Parathyroid adenoma (tissue), 2 donors: ENCODE results near the gene LCN15.

ENCODE experiments used
- H2AFZ ChIP-seq: fragments of 300-600 bp; sonication (generic); one replicate; pipeline ENCODE4 v1.7.0; 2017; ENCODE audit warnings: antibody characterized with exemption, mild to moderate bottlenecking
- H3K27ac ChIP-seq: fragments of 300-600 bp; sonication (generic); one replicate; pipeline ENCODE4 v1.7.0; 2017
- H3K27me3 ChIP-seq: fragments of 300-600 bp; sonication (generic); one replicate; pipeline ENCODE4 v1.7.0; 2017; ENCODE audit warnings: low read length; ENCODE audit not compliant: control insufficient read depth, insufficient read depth
- H3K36me3 ChIP-seq: fragments of 300-600 bp; sonication (generic); one replicate; pipeline ENCODE4 v1.7.0; 2017; ENCODE audit warnings: low read length; ENCODE audit not compliant: control insufficient read depth, insufficient read depth
- H3K4me1 ChIP-seq: fragments of 300-600 bp; sonication (generic); one replicate; pipeline ENCODE4 v1.7.0; 2017; ENCODE audit warnings: control low read depth
- H3K4me2 ChIP-seq: fragments of 300-600 bp; sonication (generic); one replicate; pipeline ENCODE4 v1.7.0; 2017; ENCODE audit warnings: low read length
- H3K4me3 ChIP-seq: fragments of 300-600 bp; sonication (generic); one replicate; pipeline ENCODE4 v1.7.0; 2017; ENCODE audit warnings: low read depth, low read length
- H3K79me2 ChIP-seq: fragments of 300-600 bp; sonication (generic); one replicate; pipeline ENCODE4 v1.7.0; 2017; ENCODE audit warnings: control low read depth
- H3K9ac ChIP-seq: fragments of 300-600 bp; sonication (generic); one replicate; pipeline ENCODE4 v1.7.0; 2017; ENCODE audit warnings: mild to moderate bottlenecking
- H3K9me3 ChIP-seq: fragments of 300-600 bp; sonication (generic); one replicate; pipeline ENCODE4 v1.7.0; 2017; ENCODE audit warnings: low read length; ENCODE audit not compliant: control insufficient read depth
- CTCF ChIP-seq: fragments of 300-600 bp; sonication (generic); IDR thresholded peaks from one replicate; pipeline ENCODE4 v1.7.0; 2017; ENCODE audit warnings: antibody characterized with exemption, mild to moderate bottlenecking
- donor health status: primary hyperparathyroidism.

Gene LCN15

DNA sequence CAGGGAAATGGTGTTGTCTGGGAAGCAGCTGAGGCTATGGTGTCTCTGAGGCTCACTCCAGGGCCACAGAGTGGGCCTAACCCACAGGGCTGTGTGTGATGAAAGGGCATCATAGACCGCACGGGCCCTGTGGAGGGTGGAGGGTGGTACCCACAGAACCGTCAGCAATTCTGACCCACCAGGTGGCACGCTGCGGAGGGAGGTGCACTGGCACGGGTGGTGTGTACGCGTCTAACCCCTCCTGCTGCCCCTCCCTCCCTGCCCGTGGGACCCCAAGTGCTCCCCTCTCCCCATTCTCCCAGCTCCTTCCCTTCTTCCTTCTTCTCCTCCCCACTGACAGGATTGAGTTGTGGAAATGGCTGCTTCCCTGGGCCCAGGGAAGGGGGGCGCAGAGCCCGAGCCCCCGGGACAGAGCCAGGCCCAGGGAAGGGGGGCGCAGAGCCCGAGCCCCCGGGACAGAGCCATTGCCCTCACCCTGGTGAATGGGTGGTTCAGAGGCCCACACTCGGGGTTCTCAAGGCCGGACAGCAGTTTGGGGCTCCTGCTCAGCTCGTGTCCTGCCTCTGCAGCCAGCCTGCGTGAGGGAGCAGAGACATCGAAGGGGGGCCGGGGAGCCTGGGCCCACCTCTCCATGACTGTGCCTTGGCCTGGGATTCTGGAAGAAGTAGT lies 28.4 kb downstream of the LCN15 start:
- Histone ChIP-seq H2AFZ (no peak overlapping the region), H3K79me2 (no peaks in the 10 kb centered on the region), H3K4me2 (no peak overlapping the region), H3K9me3 (no peaks in the 10 kb centered on the region), H3K9ac (no peak overlapping the region), H3K4me3 (no peak overlapping the region), H3K36me3 (no peaks in the 10 kb centered on the region), H3K27me3 (no peaks in the 10 kb centered on the region), H3K4me1 (no peaks in the 10 kb centered on the region), H3K27ac (no peak overlapping the region)
- TF ChIP-seq CTCF = no peak

GRCh38 chr9:136734837-136735496 lies 29.4 kb downstream of the LCN15 start:
- no peak overlapping the region for H3K27ac ChIP-seq
- H2AFZ ChIP-seq = no peak overlapping the region
- H3K9me3 ChIP-seq = no peaks in the 10 kb centered on the region
- H3K36me3 ChIP-seq = no peaks in the 10 kb centered on the region
- no peak overlapping the region for H3K4me2 ChIP-seq
- H3K4me1 ChIP-seq = no peaks in the 10 kb centered on the region
- H3K79me2 ChIP-seq = no peaks in the 10 kb centered on the region
- no peak overlapping the region for H3K4me3 ChIP-seq
- no peaks in the 10 kb centered on the region for H3K27me3 ChIP-seq
- no peak overlapping the region for H3K9ac ChIP-seq
- no peak for TF ChIP-seq CTCF

GRCh38 chr9:136733611-136734010 lies 30.7 kb downstream of the LCN15 start:
- TF ChIP-seq CTCF = no peak
- Histone ChIP-seq H3K36me3 (no peaks in the 10 kb centered on the region), H3K27ac (no peak overlapping the region), H3K4me2 (no peak overlapping the region), H2AFZ (no peak overlapping the region), H3K9ac (no peak overlapping the region), H3K4me3 (no peak overlapping the region), H3K4me1 (no peaks in the 10 kb centered on the region), H3K9me3 (no peaks in the 10 kb centered on the region), H3K79me2 (no peaks in the 10 kb centered on the region), H3K27me3 (no peaks in the 10 kb centered on the region)

DNA sequence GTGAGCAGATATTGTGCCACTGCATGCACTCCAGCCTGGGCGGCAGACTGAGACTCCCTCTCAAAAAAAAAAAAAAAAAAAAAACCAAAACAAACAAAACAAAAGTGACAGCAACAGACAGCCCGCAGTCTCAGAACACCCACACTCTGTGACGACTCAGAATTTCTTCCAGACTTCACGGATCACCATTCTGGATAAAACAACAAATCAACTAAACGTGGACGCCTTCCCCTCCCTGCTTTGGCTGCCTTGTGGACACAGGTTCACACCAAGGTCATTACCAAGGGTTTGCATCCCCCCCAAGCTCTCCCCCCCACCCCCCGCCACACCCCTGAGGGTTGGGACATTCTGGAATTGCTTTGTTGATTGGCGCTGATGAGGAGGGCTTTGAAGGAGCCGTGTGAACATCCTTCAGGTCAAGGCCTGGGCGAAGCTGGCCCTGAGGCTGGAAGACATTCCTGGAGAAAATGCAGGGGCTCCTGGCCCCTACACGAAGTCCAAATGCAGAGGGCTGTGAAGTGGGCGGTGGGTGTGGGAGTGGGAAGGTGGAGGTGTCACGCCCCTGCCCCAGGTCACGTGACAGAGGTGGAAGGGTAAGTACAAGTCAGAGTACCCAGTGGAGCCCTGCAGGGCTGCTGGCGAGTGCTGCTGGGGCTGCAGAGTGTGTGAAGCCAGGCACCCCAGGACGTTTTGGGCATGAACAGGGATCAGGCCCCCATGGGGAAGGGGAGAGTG lies 31.7 kb downstream of the LCN15 start:
- H3K27me3 ChIP-seq = no peaks in the 10 kb centered on the region
- H3K4me3 ChIP-seq = no peak overlapping the region
- no peak overlapping the region for H3K9ac ChIP-seq
- no peak overlapping the region for H3K4me2 ChIP-seq
- no peaks in the 10 kb centered on the region for H3K9me3 ChIP-seq
- H2AFZ ChIP-seq = no peak overlapping the region
- H3K4me1 ChIP-seq = no peaks in the 10 kb centered on the region
- TF ChIP-seq CTCF = no peak
- no peak overlapping the region for H3K27ac ChIP-seq
- no peaks in the 10 kb centered on the region for H3K36me3 ChIP-seq
- H3K79me2 ChIP-seq = no peaks in the 10 kb centered on the region
